HUDEP-2 (cell line): ENCODE data around the gene PPIA.
"Not testable (repeated sequence)": the region's sequence is repeated elsewhere in the genome, so short reads cannot be mapped to it uniquely, and the experiment has no call there.

Source experiments
- DNase-seq, 76 experiments: peaks; one replicate each; lab custom pipeline; 2025; ENCODE audit not compliant: unreplicated experiment in 76 of 76; lab: John Stamatoyannopoulos, UW

The PPIA gene

DNA sequence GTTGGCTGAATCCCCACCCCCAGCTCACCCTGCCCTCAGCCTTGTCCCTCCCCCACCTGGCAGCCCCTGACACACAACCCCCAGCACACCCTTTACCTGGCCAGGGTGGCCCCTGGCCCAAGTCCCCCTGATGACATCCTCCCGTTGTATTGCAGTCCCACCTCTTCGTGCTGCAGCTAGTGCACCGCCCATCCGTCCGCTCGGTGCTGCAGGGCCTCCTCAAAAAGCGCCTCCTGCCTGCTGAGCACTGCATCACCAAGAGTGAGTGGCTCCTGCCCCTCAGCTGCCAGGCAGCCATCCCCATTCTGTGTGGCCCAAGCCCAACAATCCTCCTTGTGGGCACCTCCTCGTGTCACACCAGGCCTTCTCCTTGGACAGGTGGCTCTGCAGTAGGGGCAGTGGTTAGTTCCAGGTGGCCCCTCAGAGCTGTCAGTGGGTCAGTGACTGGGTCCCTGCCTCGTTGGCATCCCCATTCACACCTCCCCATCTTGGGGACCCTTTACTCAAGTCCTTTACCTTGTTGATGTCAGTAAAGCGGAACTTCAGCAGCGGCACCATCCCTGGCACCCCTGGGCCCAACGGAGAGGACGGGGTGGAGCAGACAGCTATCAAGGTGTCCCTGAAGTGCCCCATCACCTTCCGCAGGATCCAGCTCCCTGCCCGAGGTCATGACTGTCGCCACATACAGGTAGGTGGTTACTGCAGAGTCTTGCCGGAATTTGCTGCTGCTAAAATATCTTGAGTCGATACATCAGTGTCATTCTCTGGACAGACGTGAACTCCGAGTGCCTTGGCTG, 33.6 kb upstream of the PPIA start:
- DNase-seq: no peak

DNA sequence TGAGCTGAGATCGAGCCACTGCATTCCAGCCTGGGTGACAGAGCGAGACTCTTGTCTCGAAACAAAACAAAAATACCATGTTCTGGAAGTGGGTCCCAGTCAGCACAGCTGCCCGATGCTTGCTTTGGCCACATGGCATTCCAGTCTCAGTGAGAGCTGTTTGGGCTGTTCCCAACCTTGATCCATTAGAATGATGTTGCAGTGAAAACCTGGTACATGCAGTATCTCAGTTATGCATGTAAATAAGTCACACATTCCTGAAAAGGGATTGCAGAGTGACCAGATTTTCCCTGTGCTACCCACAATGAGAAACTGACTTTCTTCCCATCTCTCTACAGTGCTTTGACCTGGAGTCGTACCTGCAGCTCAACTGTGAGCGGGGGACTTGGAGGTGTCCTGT, 32.4 kb upstream of the PPIA start:
- DNase-seq: no peak

DNA sequence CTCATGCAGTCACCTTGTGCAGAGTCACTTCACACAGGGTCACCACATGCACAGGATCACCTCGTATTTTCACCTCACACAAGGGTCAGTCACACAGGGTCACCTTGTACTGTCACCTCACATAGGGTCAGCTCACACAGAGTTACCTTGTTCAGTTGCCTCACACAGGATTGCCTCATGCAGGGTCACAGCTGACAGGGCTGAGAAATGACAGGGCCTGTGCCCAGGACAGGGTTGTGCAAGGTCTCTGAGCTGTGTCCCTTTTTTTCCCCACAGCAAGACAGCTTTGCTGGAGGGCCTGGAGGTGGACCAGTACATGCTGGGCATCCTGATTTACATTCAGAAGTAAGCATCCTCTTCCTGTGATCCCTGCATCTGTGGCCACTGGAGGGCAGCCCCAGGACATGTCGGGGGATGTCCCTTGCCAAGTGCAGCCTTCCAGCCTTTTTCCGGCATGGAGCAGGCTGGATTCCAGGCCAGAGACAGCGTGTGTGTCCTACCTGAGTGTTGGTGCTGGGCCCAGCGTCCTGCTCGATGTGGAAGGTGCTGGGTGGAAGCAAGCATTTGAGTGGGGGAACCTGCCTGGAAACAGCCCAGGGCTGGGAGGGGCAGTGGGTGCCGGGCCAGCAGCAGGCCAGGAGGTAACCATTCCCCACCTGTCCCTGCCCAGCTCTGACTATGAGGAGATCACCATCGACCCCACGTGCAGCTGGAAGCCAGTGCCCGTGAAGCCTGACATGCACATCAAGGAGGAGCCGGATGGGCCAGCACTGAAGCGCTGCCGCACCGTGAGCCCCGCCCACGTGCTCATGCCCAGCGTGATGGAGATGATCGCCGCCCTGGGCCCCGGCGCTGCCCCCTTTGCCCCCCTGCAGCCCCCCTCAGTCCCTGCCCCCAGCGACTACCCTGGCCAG, 31.6 kb upstream of the PPIA start:
- no peak for DNase-seq

DNA sequence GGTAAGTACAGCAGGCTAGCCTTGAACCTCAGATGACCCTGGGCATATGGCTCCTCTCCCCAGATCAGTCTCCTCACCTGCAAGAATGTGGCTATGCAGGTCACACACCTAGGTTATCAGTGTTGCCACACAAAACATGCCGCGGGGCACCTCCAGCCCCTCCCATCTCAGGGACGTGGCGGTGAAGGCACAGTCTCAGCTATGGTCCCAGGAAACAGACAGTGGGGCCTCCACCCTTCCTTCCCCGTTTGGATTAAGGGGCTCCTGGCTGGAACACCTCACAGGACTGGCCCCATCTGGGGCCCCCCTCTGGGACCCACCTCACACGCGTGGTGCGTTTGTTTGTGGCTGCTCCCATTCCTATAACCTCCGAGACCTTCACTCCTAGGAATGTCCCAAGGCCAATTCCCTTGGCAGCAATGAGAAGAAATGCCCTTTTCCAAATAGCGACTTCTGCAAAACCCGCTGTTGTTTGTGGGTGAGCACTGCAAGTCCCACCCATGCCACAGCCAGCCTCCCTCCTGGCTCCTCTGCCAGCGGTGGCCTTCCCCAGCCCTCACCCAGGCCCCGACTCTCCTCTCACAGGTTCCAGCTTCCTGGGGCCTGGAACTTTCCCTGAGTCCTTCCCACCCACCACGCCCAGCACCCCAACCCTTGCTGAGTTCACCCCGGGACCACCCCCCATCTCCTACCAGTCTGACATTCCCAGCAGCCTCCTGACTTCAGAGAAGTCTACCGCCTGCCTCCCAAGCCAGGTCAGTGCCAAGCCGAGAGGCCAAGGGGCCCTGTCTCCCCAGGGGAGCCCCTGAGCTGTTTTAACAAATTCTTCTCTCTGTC, 30.7 kb upstream of the PPIA start:
- no peak for DNase-seq

DNA sequence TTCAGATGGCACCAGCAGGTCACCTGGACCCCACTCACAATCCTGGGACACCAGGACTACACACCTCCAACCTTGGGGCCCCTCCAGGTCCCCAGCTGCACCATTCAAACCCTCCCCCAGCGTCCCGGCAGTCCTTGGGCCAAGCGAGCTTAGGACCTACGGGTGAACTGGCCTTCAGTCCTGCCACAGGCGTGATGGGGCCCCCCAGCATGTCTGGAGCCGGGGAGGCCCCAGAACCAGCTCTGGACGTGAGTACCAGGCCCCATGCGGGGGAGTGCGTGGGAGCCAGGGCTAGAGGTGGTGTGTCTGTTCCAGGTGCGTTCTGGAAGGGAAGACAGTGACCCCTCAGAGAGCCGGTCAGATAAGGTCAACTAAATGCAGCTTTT, 30.1 kb upstream of the PPIA start:
- DNase-seq: no peak

DNA sequence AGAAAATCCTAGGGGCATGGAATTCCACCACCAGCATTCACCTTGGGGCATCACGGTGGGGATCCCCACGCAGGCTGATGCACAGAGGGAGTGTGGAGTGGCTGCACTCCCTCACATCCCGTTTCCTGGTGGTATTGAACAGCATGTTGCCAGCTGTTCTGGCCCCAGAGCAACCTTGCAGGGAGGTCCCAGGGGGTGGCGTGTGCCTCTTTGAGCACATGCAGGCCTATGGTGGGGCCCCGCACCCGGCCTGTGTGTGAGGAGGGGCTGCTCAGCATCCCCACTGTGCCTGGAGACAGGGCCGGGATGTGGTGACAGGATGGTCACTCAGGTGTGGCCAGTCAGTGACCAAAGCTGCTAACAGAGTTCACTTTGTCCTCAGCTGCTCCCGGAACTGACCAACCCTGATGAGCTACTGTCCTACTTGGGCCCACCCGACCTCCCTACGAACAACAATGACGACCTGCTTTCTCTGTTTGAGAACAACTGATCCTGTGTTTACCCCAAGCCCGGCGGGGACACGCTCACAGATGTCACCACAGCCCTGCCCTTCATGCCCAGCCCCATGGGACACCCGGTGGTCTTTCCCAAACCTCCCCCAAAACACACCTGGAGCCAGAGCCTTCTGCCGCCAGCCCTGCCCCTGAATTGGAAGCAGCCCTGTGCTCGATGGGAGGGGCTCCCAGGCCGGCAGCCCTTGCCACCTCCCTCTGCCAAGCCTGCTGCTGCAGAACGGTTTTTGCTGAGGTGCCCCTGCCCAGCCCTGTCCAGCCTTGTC, 29.2 kb upstream of the PPIA start:
- no peak for DNase-seq

DNA sequence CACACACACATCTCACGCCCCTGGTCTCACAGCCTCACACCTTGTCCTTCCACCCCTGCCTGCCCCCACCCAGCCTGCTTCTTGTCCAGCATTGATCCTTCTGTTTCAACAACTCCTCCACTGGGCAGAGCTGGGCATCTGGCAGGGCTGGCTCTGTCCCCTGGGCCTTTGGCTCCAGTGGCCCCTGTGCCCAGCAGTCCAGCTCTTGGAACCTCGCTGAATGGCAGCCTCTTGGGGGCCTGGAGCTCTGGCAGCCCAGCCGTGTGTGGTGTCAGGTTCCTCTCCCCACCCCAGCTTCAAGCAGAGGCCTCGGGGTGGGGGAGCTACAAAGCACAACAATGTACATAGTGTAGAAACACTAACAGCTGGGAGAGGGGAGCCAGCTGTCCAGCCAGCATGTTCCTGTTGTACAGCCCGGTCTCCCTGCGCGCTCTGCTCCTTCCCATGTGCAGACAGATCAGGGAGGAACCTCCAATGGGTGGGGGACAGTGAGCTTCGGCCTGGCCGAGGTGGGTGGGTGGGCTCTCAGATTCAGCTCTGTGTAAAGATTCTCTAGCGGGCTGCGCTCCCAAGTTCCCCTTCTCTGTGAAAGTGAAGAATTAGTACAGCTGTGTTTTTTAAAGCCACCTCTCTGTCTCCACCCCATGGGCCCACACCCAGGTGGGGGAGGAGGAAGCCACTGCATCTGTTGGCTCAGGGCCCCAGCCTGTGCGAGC, 28.4 kb upstream of the PPIA start:
- peak in 71 of 76 experiments; percentile 8 to 85 (median 69) for DNase-seq

DNA sequence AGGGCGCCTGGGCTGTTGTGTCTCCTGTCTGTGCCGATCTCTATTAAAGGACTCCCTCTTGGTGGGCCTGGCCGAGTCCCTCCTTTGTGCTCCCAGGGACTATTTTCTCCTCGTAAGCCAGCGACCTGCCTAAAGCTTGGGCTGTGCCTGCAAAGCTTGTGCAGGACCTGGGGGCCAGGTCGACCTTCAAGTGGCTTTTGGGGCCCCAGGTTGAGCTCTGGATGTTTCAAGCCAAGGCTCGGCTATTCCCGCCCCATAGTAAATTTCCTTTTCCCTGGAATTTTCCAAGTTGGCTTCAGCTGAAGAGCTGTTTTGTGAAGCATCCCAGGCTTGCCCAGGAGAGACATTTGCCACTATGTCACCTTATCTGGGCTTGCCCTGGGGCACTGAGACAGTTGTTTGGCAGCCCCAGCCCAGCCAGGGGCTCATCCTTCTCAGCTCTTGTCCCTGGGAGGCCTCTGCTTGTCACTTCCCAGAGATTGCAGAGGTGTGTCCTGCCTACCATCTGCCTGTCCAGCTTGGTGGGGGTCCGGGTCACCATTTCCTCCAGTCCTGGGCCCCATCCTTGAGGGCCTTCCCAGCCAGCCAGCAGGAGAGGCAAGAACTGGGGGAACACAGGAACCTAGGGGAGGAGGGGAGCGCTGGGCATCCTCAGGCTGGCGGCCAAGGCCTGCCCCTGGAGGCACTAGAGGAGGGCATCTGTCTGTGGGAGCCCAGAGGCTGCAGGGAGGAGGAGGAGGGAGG, 27.7 kb upstream of the PPIA start:
- peak in 8 of 76 experiments; percentile 3 to 44 (median 14) for DNase-seq

DNA sequence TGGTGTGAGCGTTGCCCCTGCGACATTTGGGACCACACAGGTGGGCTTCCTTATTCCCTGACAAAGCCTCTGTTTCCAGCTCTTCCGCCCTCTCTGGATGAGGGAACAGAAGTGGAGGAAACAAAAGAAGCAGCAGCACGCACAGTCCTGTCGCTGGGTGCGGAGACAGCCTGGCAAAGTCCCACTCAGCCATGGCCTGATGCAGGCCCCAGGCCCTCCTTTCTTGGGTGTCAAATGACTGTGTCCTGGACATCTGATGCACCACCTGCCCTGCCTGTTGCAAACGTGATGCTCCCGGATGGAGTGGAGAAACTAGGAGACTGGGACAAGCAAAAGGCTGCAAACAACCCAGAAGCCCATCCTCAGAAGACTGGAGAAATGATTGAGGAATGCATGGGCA, 27.1 kb upstream of the PPIA start:
- no peak for DNase-seq

DNA sequence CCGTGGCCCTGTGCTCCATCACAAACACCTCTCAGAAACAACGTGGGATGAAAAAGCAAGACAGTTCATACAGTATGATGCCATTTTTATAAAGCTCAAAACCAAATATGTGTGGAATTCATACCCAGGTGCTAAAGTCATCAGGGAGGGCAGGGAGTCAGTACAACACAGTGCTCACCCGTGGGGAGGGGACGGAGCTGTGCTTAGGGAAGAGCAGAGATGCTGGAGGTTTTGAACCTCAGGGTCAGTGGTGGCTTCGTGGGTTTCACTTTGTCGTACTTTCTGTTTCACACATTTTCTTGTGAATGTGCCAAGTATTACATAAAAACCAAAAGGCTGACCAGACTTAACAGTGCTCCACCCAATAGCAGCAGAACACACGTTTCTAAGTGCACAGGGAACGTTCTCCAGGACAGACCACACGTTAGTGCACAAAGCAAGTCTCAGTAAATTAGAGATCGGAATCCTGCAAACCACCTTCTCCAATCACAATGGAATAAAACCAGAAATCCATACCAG, 26.6 kb upstream of the PPIA start:
- DNase-seq: peak in 3 of 76 experiments; percentile 5 to 20 (median 13)

DNA sequence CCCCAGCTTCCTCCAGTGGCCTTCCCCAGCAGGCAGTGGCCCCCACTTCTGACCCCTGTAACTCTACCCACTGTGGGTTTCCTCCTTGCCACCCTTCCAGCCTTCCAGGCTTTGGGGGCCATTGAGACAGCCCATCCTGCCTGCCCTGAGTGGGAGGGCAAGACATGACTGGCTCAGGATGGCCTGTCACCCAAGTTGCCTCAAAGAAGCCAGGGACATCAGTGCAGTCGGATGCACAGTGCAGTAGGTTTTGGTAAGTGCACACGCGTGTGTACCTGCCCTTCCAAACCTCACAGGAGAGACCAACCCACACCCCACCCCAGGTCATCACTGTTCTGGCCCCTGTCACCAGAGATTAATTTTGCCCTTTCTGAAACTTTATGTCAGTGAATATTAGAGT, 25.1 kb upstream of the PPIA start:
- no peak for DNase-seq

DNA sequence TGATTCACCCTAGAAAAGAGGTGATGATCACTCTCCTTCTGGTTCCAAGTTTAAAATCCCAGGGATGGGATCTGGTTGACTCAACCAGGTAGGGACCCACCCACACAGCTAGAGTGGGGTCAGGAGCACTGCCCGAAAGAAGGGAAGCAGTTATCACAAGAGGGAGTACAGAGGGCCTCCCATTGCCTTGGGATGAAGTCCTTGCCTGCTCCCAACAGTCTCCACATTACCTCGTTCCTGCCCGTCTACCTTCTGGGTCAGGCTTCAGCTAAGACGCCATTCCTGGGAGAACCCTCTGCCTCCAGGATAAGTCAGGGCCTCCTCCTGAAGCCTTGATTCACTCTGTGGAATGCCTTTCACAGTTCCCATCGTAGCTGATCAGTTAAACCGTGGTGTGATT, 24.0 kb upstream of the PPIA start:
- no peak for DNase-seq

DNA sequence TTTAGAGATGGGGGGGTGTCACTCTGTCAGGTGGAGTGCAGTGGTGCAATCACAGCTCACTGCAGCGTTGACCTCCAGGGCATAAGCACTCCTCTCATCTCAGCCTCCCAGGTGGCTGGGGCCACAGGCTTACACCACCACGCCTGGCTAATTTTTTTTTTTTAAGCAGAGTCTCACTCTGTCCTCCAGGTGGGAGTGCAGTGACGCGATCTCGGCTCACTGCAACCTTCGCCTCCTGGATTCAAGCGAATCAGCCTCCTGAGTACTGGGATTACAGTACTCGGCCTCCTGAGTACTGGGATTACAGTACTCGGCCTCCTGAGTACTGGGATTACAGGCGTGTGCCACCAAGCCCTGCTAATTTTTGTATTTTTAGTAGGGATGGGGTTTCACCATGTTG, 23.6 kb upstream of the PPIA start:
- no peak for DNase-seq

DNA sequence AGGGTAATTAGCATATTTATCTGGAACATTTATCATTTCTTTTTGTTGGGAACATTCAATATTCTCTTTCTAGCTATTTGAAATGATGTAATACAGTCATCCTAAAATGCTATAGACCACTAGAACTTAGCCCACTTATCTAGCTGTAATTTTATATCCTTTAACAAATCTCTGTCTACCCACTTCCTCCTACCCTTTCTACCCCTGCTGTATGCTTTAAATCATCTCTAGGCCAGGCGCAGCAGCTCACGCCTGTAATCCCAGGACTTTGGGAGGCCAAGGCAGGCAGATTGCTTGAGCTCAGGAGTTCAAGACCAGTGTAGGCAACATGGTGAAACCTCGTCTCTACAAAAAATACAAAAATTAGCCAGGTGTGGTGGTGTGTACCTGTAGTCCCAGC, 22.0 kb upstream of the PPIA start:
- not testable (repeated sequence) for DNase-seq

DNA sequence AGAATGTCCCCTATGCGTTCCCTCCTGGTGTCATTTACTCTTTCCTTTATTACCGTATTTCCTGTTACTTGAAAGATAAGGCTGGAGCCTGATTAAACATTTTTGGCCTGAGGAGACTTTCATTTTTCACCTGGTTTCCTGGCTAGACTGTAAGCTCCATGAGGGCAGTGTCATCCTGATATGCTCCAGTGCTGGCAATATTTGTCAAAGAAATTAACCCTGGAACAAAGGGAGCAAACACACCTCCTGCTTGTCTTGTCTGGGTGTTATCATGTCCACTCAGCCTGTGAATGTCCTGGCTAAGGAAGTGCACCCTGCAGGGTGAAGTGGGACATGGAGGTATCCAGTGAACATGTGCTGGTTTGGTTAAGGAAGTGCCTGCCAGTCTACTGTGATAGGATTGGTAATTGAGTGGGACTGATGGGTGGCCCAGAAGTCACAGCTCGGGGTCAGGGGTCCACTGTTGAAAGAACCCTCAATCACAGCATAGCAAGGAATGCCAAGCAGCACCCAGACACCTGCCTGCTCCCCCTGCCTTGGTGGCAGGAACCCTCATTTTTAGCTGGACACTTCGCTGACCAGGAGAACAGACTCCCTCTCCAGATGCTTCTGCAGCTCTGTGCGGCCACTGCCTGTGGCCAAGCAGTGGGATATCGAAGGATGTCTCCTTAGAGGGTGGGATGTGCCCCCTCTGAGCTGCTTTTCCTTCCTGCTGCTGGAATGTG, 20.9 kb upstream of the PPIA start:
- DNase-seq: no peak

DNA sequence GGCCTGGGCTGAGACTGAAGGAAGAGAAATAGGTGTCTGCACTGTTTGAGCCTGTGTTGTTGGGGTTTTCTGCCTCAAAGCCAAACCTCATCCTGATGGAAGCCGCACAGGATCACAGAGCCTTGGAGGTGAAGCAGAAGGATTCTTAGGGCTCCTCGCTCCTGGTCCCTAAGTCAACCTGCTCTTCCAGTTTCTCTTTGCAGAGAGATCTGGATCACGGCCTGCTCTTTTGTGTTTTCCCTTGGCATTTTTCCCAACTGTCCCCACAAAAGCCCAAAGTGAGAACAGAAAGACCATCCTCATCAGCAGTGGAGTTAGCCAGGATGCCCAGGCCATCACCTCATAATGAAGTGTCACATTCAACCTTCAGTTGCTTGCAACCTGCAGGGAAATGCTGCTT, 20.3 kb upstream of the PPIA start:
- DNase-seq: no peak

DNA sequence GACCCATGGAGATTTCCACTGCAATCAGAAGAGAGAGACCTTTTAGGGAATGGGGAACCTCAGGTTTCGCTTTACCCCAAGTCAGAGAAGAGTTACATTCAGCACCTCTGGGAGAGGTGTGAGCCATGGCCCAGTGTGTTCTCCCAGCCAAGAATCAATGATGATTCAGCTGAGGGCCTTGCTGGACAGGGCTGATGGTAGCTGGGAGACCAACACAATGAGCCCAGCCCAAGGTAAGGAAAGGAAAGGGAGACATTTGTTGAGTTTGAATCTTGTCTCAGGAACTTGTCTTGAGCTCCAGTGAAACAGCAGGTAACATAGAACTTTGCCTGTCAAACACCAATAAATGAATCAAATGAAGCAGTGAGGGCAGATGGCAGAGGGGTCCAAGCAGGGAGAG, 14.0 kb upstream of the PPIA start:
- DNase-seq: no peak

DNA sequence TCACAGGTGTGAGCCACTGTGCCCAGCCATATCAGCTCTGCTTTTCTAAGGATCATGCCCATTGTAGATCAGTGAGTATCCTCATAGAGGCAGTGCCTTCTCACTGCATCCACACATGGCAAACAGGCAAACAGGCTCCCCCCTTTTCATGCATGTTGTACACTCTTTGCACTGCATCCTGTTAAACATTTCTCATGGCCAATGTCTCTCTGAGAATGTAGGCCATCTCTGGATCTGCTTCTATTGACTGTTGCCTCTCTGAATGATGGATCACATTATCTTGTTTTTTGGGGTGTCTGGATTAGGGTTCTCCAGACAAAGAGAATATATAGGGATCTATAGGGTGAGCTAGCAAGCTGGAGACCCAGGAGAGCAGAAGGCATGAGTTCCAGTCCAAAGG, 13.1 kb upstream of the PPIA start:
- DNase-seq: no peak
